Measurements from ENCODE around the gene FOXN3. TPM values are rescaled to one million over a fixed set of nuclear protein-coding genes. Genes with fewer than 3 reads are reported as not detected.

The FOXN3 gene
- total RNA-seq, 1 donor from 2014 or later = 46.9 TPM

DNA sequence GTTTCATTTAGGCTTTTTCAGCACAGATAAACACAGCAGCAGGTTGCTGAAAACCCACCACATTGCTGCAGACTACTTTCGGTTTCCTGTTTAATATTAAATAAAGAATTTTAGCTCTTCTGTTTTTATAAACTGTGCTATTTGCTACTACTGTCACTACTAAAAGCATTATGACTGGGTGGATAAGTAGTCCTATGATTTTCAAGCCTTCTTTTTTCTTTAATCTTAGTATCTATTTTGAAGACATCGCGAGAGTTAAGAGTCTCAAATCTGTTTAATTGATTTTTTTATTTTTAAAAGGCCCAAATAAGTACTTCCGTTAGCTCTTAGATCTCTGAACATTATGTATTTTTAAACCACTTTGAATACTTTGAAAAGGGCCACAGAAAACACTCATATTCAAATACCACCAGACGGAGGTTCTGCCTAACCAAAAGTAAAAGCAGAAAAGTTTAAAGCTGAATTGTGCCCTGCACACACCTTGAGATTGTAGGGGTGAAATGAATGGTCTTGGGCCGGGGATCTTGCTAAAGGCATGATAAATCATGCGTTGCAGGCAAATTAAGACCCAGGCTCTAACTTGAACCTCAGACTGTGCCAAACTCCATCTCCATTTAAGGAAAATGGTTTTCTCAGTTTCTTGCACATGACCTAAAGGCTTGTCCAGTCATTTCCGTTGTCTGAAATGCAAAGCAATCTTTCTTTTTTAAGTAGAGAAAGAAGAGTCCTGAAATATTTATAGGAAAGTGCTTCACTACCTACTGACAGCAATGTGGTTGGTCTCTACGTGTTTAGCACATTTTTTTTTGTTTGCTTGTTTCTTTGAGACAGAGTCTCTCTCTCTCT is 13.6 kb upstream of the FOXN3 start:
- no peak for DNase-seq

DNA sequence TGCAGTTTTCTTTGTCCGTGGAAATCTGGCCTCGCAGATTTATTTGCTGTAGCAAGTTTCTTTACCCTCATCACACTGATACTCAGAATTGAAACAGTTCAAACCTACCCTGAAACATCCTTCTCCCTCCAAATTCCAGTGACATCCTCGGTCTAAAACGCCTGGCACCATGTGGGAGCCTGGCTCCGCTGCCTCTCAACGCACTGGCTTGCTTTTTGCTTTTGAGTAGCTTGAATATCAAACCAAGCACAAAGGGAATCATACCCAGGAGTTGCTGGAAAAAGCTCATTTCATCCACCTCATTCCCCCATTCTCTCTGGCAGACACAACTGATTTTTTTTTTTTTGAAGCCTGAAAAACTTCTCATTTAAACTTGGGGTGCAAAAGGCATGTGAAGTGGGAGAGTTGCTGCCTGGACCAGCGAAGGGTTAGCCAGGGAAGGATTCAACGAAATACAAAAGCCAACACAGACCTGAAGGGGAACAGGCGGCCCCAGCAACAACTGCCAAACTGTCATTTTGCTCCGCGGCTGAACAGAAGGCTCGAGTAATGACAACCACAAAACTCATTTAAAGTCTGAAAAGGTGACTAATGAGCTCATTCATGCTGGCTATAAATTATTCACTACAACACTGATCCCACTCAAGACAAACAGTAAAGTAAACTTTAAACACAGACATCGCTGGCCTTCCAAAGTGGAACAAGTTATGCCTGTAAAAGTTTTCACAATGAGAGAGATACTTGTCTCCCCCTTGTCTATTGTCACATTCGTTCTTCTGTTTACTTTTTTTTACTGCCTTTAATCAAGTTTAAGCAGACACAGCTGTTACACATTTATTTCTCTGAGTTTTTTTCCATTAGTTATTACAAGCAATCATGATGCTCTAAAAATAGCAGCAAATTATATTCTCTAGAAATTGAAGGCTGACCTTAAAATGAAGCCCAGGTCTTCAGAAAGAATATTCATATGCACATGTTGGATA is 12.5 kb upstream of the FOXN3 start:
- peak; percentile 66 for DNase-seq

- DNase-seq = no peak
These were observed 11.6 kb upstream of the FOXN3 start for GRCh38 chr14:89428546-89429198.

DNA sequence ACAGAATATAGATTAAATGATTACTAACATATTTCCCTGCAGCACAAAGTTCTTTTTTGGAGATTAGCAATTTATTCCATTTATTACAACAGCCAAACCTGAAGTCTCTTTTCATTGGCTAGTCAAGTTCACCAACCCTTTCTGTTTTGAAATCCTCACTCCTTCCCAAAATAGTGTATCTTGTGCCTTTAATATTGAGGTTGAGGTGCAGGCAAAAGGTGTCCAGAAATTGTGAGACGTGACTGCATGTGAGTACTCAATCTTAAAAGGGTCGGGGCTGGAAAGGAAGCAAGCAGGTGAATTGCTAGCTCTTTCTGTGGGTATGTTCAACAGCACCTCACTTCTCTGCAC is 11.1 kb upstream of the FOXN3 start:
- no peak for DNase-seq

DNA sequence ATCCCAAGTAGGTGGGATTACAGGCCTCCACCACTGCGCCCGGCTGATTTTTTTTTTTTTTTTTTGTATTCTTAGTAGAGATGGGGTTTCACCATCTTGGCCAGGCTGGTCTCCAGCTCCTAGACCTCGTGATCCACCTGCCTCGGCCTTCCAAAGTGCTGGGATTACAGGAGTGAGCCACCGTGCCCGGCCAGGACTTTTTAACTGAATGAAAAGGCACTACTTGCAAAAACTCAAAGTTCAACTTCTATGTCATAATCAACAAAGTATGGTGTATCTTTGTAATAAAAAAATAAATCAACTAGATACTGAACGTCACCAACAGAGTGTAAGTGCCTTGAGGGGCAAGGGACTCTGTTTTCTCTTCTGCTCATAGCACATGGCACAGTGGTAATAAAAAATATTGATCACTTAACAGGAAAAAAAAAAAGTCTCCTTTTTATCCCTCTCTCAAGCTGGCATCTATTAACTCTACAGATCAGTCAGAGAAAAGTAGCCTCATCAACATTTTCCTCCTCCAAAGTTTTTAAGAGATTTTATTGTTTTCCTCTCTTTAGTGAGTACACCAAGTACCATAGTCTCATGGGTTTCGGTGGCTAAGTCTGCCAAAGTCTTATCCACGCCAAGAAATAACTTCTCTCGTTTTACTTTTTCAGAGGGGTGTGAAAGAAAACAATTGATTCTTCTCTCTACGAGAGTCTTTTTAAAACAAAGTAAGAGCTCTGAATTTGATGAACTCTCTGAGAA is 10.6 kb upstream of the FOXN3 start:
- no peak for DNase-seq

DNA sequence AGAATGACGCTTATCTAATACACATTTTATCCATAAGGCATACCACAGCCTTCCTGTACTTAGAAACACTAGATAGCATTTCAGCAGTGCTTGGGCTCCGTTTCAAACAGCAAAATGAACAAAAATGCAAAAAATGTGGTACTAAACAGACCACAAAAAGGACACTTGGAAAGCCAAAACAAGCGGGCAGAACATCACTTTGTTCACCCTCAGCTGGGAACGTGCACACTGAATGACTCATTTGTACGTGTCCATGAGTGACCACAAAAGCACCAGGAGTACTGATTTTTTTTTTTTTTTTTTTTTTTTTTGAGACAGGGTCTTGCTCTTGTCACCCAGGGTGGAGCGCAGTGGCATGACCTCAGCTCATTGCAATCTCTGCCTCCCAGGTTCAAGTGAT is 8.9 kb upstream of the FOXN3 start:
- DNase-seq = no peak

GRCh38 chr14:89424241-89424640 is 7.2 kb upstream of the FOXN3 start:
- DNase-seq = no peak

DNA sequence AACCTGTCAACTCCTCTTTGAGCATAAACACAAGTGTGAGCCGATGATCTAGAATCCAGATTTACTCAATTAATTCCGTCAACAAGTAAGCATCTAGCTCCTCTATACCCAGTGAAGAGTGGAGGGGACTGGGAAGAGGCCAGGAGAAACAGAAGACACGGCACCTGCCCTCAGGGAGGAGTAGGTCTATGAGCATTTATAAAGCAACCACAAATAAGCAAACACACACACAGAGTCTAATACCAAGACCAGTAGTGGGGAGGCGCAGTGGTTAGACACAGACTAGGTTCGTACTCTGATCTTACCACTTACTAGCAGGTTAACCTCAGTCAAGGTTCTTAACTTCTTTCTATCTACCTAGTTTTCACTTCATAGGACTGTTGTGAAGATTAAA is 5.9 kb upstream of the FOXN3 start:
- DNase-seq = no peak

DNA sequence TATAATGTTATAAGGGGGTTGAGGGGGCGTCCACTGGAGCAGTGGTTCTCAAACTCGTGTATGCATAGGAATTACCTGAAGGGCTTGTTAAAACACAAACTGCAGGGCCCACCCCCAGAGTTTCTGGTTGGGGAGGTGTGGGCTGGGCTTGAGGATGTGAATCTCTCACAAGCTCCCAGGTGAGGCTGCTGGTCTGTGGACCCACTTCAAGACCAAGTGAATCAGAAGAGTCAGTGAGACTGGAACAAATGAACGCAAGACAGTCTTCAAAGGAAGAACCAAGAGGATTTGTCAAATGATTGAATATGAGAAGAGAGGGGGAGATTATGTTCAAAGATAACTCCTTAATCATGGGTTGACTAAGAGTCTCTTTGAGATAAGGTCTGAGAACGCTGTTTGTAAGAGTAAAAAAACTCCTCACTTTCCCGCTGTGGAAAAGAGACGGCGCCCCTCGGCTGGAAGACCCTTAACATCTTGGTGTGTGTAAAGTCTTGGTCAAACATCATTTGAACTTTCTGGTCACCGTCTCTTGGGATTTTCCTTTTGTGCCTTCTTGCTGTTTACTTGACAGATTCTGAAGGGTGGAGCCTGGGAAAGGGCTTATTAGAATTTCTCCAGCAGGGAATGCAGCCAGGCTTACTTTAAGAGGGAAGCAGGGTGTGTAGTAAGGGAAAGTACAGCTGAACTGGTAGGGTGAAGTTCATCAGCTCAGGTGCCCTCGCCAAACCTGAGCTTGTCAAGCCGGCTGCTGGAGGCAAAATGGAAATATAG is 5.3 kb upstream of the FOXN3 start:
- DNase-seq = no peak

- no peak for DNase-seq
These were observed 3.5 kb upstream of the FOXN3 start for GRCh38 chr14:89420502-89420901.

GRCh38 chr14:89419973-89420482 is 3.0 kb upstream of the FOXN3 start:
- DNase-seq = no peak

- DNase-seq = no peak
These were observed 1.9 kb upstream of the FOXN3 start for GRCh38 chr14:89418976-89419375.

DNA sequence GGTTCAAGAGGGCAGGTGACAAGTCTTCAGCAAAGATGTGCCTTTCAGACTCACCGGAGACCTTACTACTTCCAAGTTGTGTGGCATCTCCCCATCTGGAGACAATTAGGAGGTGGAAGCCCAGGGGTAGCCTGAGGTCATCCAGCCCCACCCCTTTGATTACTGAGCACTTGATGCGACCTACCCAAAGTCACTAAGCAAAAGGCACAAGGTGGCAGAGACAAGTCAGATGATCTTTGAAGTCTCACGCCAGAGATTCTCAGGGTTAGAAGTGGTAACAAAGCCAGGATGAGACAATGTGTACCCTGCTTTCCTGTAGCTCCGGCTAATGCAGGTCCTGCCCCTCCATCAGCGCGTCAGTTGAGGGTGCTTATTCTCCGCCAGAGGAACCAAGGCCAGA is 1.4 kb upstream of the FOXN3 start:
- DNase-seq = no peak

DNA sequence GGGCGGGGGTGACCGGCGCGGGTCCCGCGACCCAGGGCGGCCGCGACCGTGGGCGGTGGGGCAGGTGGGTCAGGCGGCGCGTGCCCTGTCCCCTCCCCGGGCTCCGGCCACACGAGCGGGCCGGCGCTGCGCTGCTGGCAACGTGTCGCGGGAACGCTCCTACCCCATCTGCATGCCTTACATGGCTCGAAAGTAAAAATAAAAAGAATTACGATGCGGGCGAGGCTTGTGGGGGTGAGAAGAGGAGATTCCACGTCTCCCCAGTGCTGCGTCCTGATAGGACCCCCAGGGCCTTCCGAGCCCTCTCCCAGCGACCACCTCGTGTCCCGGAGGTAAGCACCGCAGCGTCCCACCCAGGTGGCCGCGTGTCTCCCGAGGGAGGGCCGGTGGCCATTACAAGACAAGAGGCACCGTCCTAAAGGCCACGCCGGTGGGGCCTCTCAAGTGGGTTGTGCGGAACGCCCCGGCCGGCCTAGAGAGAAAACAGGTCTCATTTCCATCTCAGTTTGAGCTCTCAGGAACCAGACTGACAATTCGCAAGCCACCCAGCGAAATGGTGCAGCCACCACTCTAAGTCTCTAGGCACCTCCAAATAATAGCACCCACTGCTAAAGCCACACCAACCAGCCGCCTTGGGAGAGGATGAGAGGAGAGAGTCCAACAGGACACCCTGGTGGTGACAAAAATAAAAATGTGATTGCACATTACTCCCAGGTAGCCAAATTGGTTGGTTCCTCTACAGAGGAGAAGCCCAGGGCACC is 612 bp upstream of the FOXN3 start:
- DNase-seq = no peak

DNA sequence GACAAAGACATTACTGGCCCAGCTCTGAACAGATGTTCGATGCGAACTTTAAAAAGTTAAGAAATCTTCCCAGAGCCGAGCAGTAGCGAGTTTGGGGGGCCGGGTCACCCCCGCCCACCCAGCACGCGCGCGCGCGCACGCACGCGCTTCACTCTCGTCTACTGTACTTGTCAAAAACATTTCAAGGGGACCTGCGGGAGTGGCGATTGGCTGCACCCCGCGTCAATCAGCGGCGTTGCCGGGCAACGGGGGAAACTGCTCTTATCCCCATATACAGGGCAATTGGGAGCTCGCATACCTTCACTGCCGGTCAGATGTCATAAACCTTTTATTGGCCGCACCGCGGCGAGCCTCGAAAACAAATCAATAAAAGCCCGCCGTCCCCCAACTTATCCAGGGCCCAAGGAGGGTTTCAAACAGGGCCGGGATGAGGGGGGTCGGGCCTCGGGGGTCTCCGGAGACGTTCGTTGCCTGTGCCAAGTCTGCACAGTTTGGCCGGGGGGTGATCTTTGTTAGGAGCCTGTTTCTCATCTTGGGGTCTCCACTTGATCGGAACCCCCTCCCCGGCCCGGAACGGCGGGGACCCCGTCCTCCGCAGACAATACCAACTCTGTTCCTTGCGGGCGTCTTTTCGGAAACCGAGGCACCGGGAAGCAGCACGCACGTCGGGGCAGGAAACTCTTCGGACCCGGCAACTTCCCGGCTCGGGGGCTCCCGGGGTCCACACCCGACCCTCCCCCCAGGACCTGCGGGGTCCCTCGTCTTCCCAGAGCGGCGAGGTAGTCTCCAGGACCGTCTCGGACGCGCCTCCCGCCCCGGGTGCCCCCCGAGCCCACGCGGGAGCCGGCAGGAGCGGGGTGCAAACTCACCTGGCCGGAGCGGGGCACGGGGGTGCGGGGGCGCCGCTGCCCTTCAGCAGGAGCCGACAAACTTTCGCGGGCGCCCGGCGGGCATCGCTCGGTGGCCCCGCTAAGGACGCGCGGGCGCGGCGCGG is 734 bp downstream of the FOXN3 start:
- peak; percentile 93 for DNase-seq

DNA sequence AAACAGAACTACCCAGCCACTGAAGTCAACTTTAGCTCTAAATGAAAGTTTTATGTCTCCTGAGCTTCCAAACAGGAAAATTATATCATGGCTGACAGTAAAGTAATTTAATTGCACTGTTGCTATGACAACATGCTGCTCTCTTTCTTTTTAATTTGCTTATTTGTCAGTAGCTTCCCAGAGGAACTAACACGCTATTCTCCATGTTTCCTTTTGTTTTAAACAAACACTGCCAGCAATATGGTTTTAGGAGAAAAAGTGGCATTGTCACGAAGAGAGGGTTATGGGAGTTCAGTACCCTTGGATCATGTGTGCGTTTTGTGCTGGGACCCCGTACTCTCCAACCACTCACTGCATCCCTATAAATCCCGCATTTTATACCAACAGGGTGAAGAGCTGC is 1.9 kb downstream of the FOXN3 start:
- no peak for DNase-seq

DNA sequence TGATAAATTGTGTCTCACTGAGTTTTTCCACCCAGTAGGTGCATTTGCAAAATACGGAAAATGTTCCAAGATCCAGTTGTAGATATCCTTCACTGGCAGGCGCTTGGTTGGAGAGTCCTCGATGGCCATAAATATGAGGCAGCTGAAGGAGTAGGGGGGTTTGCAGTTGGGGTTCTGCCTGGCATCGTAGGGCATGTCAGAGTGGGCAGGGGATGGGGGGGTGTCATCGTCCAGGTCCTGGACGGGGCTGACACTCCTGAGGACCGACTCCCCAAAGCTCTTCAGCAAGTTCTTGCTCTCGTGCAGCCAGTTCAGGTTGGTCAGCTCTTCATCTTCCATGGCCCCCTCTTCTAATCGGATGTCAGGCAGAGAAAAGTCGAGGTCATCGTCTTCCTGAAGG is 5.1 kb downstream of the FOXN3 start:
- DNase-seq = no peak

- DNase-seq = no peak
These were observed 7.1 kb downstream of the FOXN3 start for GRCh38 chr14:89409961-89410360.
